H9 (cell line): ENCODE data around the gene TMEM98. TPM values are rescaled to one million over a fixed set of nuclear protein-coding genes. Genes with fewer than 3 reads are reported as not detected.
A peak's percentile ranks its signal among the peaks of the same experiment; 100 is the strongest.

ENCODE experiments used
- DNase-seq: peaks from one replicate; pipeline ENCODE4 v3.0.0-alpha.2; 2017
- H2AFZ ChIP-seq: one replicate; pipeline ENCODE4 v1.6.1; 2013; ENCODE audit warnings: mild to moderate bottlenecking, low read length, control low read depth, moderate library complexity
- H2AK5ac ChIP-seq: 2 replicates; pipeline ENCODE4 v1.6.1; 2013; ENCODE audit warnings: low read length, control low read depth, mixed read lengths; ENCODE audit not compliant: insufficient read length
- H2BK120ac ChIP-seq: one replicate; pipeline ENCODE4 v1.6.1; 2013; ENCODE audit warnings: low read depth, mild to moderate bottlenecking, low read length, control low read depth, inconsistent platforms; ENCODE audit not compliant: poor library complexity, severe bottlenecking
- H2BK12ac ChIP-seq: 2 replicates; pipeline ENCODE4 v1.6.1; 2013; ENCODE audit warnings: low read length, control low read depth, mixed read lengths, low read depth; ENCODE audit not compliant: insufficient read length
- H2BK15ac ChIP-seq: 2 replicates; pipeline ENCODE4 v1.6.1; 2013; ENCODE audit warnings: low read depth, low read length, control low read depth
- H2BK20ac ChIP-seq: one replicate; pipeline ENCODE4 v1.6.1; 2013; ENCODE audit warnings: low read depth, mild to moderate bottlenecking, low read length, control low read depth, inconsistent platforms; ENCODE audit not compliant: poor library complexity, severe bottlenecking
- H2BK5ac ChIP-seq: 2 replicates; pipeline ENCODE4 v1.6.1; 2013; ENCODE audit warnings: low read length, control low read depth, mixed read lengths; ENCODE audit not compliant: insufficient read length
- H3K14ac ChIP-seq: 2 replicates; pipeline ENCODE4 v1.6.1; 2013; ENCODE audit warnings: low read length, control low read depth; ENCODE audit not compliant: insufficient read depth
- H3K18ac ChIP-seq: 2 replicates; pipeline ENCODE4 v1.6.1; 2013; ENCODE audit warnings: low read depth, mild to moderate bottlenecking, mixed read lengths, low read length, control low read depth; ENCODE audit not compliant: insufficient read length
- H3K23ac ChIP-seq: 2 replicates; pipeline ENCODE4 v1.6.1; 2013; ENCODE audit warnings: low read length, control low read depth, mixed read lengths, low read depth; ENCODE audit not compliant: insufficient read length
- H3K23me2 ChIP-seq: 2 replicates; pipeline ENCODE4 v1.6.1; 2013; ENCODE audit warnings: low read depth, mild to moderate bottlenecking, mixed read lengths, low read length, control low read depth; ENCODE audit not compliant: insufficient read length, poor library complexity, severe bottlenecking
- H3K27ac ChIP-seq: 2 replicates; pipeline ENCODE4 v1.5.1; 2013; ENCODE audit warnings: low read length, control low read depth, mixed read lengths, low read depth; ENCODE audit not compliant: insufficient read length
- H3K27me3 ChIP-seq: 2 replicates; pipeline ENCODE4 v1.6.1; 2013; ENCODE audit warnings: low read length, control low read depth, inconsistent platforms; ENCODE audit not compliant: insufficient read depth
- H3K4ac ChIP-seq: 2 replicates; pipeline ENCODE4 v1.6.1; 2013; ENCODE audit warnings: low read depth, mild to moderate bottlenecking, control low read depth, inconsistent platforms, low read length, moderate library complexity
- H3K4me1 ChIP-seq: 2 replicates; pipeline ENCODE4 v1.6.1; 2013; ENCODE audit warnings: low read length, control low read depth, inconsistent platforms; ENCODE audit not compliant: insufficient read depth
- H3K4me2 ChIP-seq: 2 replicates; pipeline ENCODE4 v1.6.1; 2013; ENCODE audit warnings: low read length, control low read depth, mixed read lengths; ENCODE audit not compliant: insufficient read length, insufficient read depth
- H3K56ac ChIP-seq: 2 replicates; pipeline ENCODE4 v1.6.1; 2013; ENCODE audit warnings: low read depth, mild to moderate bottlenecking, mixed read lengths, low read length, control low read depth; ENCODE audit not compliant: insufficient read length
- H3K79me1 ChIP-seq: 2 replicates; pipeline ENCODE4 v1.6.1; 2013; ENCODE audit warnings: low read depth, mild to moderate bottlenecking, moderate library complexity, low read length, control low read depth, inconsistent platforms; ENCODE audit not compliant: insufficient read depth, poor library complexity, severe bottlenecking
- H3K79me2 ChIP-seq: 2 replicates; pipeline ENCODE4 v1.6.1; 2013; ENCODE audit warnings: low read length, control low read depth, inconsistent platforms; ENCODE audit not compliant: insufficient read depth
- H3K9ac ChIP-seq: 2 replicates; pipeline ENCODE4 v1.6.1; 2013; ENCODE audit warnings: low read length, control low read depth, mixed read lengths; ENCODE audit not compliant: insufficient read length; ENCODE audit errors: extremely low read depth
- H3K9me3 ChIP-seq: one replicate; pipeline ENCODE4 v1.6.1; 2013; ENCODE audit warnings: low read depth, low read length, inconsistent platforms; ENCODE audit not compliant: control insufficient read depth
- H3T11ph ChIP-seq: one replicate; pipeline ENCODE4 v1.6.1; 2013; ENCODE audit warnings: mild to moderate bottlenecking, low read length, control low read depth, inconsistent platforms
- H4K20me1 ChIP-seq: one replicate; pipeline ENCODE4 v1.6.1; 2013; ENCODE audit not compliant: control insufficient read depth, insufficient read length, insufficient read depth
- H4K5ac ChIP-seq: 2 replicates; pipeline ENCODE4 v1.6.1; 2013; ENCODE audit warnings: low read depth, mild to moderate bottlenecking, mixed read lengths, low read length, control low read depth; ENCODE audit not compliant: insufficient read length
- H4K8ac ChIP-seq: replicated peaks from 2 replicates; pipeline ENCODE4 v1.6.1; 2013; ENCODE audit warnings: low read length, control low read depth, mixed read lengths, low read depth; ENCODE audit not compliant: insufficient read length
- H4K91ac ChIP-seq: 2 replicates; pipeline ENCODE4 v1.6.1; 2013; ENCODE audit warnings: low read depth, mild to moderate bottlenecking, moderate library complexity, mixed read lengths, low read length, control low read depth; ENCODE audit not compliant: insufficient read length
- H3K27ac Mint-ChIP-seq, 3 experiments: 2 replicates in 2 of 3; 3 replicates in 1 of 3; pipeline ENCODE4 v1.8.0; 2020 to 2021; ENCODE audit warnings: mixed read lengths in 3 of 3, mild to moderate bottlenecking in 1 of 3, moderate library complexity in 1 of 3
- H3K27me3 Mint-ChIP-seq: 2 replicates; pipeline ENCODE4 v1.8.0; 2021; ENCODE audit warnings: low read depth, mild to moderate bottlenecking, moderate library complexity, mixed read lengths
- H3K36me3 Mint-ChIP-seq, 3 experiments: 2 replicates in 2 of 3; 3 replicates in 1 of 3; pipeline ENCODE4 v1.8.0; 2020 to 2021; ENCODE audit warnings: low read depth in 3 of 3, mixed read lengths in 3 of 3; ENCODE audit not compliant: insufficient read depth in 1 of 3
- H3K4me1 Mint-ChIP-seq, 2 experiments: 2 replicates each; pipeline ENCODE4 v1.8.0; 2020; ENCODE audit warnings: mixed read lengths in 2 of 2
- H3K4me3 Mint-ChIP-seq, 2 experiments: 2 replicates in 1 of 2; 3 replicates in 1 of 2; pipeline ENCODE4 v1.8.0; 2020 to 2021; ENCODE audit warnings: mild to moderate bottlenecking in 2 of 2, mixed read lengths in 2 of 2, moderate library complexity in 1 of 2
- H3K9me3 Mint-ChIP-seq, 2 experiments: 2 replicates in 1 of 2; 3 replicates in 1 of 2; pipeline ENCODE4 v1.8.0; 2020; ENCODE audit warnings: mild to moderate bottlenecking in 2 of 2, mixed read lengths in 2 of 2, moderate library complexity in 1 of 2
- WGBS: extraction: QIAGEN DNeasy Blood & Tissue Kit; methylation state at CpG from one replicate; pipeline ENCODE4 v1.1.7; 2013; ENCODE audit warnings: missing lambda C conversion rate, low lambda C conversion rate, mixed read lengths; ENCODE audit not compliant: insufficient read length; ENCODE audit errors: extremely low coverage; 5-methylcytosine and 5-hydroxymethylcytosine counted together
- total RNA-seq: library from RNA; stranded (reverse); gene quantifications from 2 replicates; pipeline ENCODE4 v1.2.1, GENCODE V29; 2021
- TF ChIP-seq, protein P1 (sequence below): fragments of 200-600 bp; sonication (generic); conservative IDR thresholded peaks from 3 replicates; pipeline ENCODE4 v1.8.0; 2021; ENCODE audit warnings: antibody characterized with exemption, mild to moderate bottlenecking

Gene TMEM98
- total RNA-seq, 1 experiment from 2014 or later, result 78.4 TPM

DNA sequence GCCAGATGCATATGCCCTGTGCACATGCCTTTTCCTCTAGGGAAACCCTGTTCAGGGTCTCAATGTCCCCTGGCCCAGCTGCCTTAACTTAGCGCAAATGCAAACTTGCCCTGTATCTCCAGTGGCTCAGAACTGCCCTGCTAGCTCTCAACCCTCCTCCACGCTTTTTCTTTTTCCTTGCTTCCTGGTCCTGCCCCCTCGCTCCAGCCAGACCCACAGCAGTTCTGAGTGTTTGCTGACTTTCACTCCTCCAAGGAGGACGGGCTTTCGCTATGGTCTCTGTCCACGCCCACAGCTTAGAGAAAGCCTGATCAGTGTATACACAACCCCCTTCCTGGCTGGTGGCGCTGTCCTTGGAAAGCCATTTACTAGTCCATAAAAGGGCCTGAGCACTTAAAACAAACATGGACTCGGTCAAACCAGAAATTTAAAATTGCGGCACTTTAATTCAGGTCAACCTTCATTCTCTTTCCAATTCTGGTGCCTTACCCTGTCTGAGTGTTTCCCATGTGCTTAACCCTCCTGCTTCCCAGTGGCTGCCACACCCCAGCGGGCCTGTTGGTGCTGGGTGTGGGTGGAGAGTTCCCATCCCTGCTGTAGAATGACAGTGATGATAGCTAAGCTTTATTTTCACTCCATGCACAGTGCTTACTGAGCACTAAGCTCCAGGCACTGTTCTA lies 15.6 kb upstream of the TMEM98 start:
- no peaks in the 10 kb centered on the region for H3K4me1 ChIP-seq
- no CpG with 5 or more reads among the region's 10 CpGs for whole genome bisulfite sequencing
- no peak overlapping the region for H3K4me3 Mint-ChIP-seq

More for the DNA sequence above, 15.6 kb upstream of the TMEM98 start:
- Histone ChIP-seq H3K27ac (no peak overlapping the region), H3K56ac (no peak overlapping the region), H3K14ac (no peak overlapping the region), H4K5ac (no peak overlapping the region), H3K79me1 (no peaks in the 10 kb centered on the region), H3K27me3 (no peaks in the 10 kb centered on the region), H4K20me1 (no peaks in the 10 kb centered on the region), H3K23ac (no peak overlapping the region), H2AFZ (peak overlapping the region; percentile 78), H2BK20ac (no peak overlapping the region), H3K18ac (peak overlapping the region; percentile 30), H3K4me2 (no peak overlapping the region), H4K91ac (no peak overlapping the region), H2BK120ac (no peak overlapping the region), H2BK15ac (no peak overlapping the region), H2BK12ac (no peak overlapping the region), H3K4ac (no peak overlapping the region), H3K23me2 (no peaks in the 10 kb centered on the region), H2AK5ac (no peak overlapping the region), H3T11ph (no peak overlapping the region), H3K9ac (no peak overlapping the region), H4K8ac (no peak overlapping the region), H3K9me3 (no peaks in the 10 kb centered on the region), H2BK5ac (no peak overlapping the region), H3K79me2 (no peaks in the 10 kb centered on the region)
- TF ChIP-seq, protein P1, sequence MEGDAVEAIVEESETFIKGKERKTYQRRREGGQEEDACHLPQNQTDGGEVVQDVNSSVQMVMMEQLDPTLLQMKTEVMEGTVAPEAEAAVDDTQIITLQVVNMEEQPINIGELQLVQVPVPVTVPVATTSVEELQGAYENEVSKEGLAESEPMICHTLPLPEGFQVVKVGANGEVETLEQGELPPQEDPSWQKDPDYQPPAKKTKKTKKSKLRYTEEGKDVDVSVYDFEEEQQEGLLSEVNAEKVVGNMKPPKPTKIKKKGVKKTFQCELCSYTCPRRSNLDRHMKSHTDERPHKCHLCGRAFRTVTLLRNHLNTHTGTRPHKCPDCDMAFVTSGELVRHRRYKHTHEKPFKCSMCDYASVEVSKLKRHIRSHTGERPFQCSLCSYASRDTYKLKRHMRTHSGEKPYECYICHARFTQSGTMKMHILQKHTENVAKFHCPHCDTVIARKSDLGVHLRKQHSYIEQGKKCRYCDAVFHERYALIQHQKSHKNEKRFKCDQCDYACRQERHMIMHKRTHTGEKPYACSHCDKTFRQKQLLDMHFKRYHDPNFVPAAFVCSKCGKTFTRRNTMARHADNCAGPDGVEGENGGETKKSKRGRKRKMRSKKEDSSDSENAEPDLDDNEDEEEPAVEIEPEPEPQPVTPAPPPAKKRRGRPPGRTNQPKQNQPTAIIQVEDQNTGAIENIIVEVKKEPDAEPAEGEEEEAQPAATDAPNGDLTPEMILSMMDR, result no peak
- H3K27me3 Mint-ChIP-seq, result no peaks in the 10 kb centered on the region; the same call in 1 of the 2 replicates
- peak overlapping the region in 1 of 3 experiments; percentile 59; a peak in 1 of 7 replicates for H3K27ac Mint-ChIP-seq
- no peaks in the 10 kb centered on the region; a peak in 2 of 7 replicates for H3K36me3 Mint-ChIP-seq
- no peaks in the 10 kb centered on the region for H3K9me3 Mint-ChIP-seq
- peak; percentile 65 for DNase-seq
- H3K4me1 Mint-ChIP-seq, result peaks cover 9 to 13% of the 10 kb centered on the region in 2 experiments
